ENCODE measurements around the gene GTF2F1. TPM values are rescaled to one million over a fixed set of nuclear protein-coding genes. Genes with fewer than 3 reads are reported as not detected.

Gene GTF2F1
- total RNA-seq, 4 donors from 2014 or later = 29.5 to 50.9 (median 45.1) TPM

DNA sequence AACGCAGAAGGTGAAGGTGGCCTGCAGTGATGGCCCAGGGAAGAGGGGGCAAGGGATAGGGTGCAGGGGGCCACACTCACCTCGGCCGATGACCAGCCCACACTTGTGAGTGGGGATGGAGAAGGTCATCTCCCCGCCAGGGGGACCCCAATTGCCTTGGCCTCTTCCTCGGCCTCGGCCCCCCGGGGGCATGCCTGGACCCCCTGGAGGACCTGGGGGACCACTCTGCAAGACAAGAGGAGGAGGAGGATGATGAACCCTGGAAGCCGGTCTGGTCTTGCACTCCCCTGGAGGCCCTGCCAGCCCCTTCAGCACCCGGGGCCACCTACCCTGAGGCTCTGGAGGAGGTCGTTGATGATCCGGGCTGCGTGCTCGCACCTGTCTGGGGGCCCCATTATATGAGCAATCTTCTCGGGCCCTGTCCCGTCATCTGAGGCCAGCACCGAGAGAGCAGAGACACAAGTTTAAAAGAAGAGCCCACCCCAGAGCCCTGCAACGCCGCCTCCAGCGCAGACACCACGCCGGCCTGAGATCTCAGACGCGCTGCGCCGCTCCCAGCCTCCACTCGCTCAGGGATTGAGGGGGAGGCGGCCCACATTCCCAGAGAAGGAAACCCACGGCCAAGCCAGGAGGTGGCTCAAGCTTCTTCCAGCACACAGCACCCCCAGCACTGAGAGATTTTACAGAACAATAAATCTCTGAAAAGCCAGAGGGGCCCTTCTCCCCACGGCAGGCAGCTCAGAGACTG is 23.9 kb upstream of the GTF2F1 start:
- no peak overlapping the region for H3K27ac ChIP-seq
- no peak for DNase-seq (ENCODE audit: low spot score in 2 of 2)
- H3K4me1 ChIP-seq = peaks cover 0 to 68% (median 17%) of the 10 kb centered on the region in 4 donors
- H3K4me3 ChIP-seq = no peak overlapping the region
- 90 to 93% methylated on average over 28 to 29 of the region's 29 CpGs for WGBS, 2 donors
- no peaks in the 10 kb centered on the region for H3K27me3 ChIP-seq
- no peaks in the 10 kb centered on the region for H3K9me3 ChIP-seq
- TF ChIP-seq EP300 (IDR thresholded peaks at IDR 0.05) (no peak), CTCF (IDR thresholded peaks at IDR 0.05) (no peak), POLR2A (IDR thresholded peaks at IDR 0.05) (no peak)
- H3K36me3 ChIP-seq = peaks cover 7 to 81% (median 42%) of the 10 kb centered on the region in 3 donors

- DNase-seq (ENCODE audit: low spot score in 2 of 2) = no peak
- TF ChIP-seq POLR2A (IDR thresholded peaks at IDR 0.05) = no peak
- TF ChIP-seq EP300 (IDR thresholded peaks at IDR 0.05) = no peak
- no peak for TF ChIP-seq CTCF (IDR thresholded peaks at IDR 0.05)
- Histone ChIP-seq H3K36me3 (peaks cover 7 to 70% (median 42%) of the 10 kb centered on the region in 3 donors), H3K4me3 (no peak overlapping the region), H3K4me1 (peaks cover 0 to 56% (median 11%) of the 10 kb centered on the region in 4 donors), H3K27me3 (no peaks in the 10 kb centered on the region), H3K27ac (no peak overlapping the region), H3K9me3 (no peaks in the 10 kb centered on the region)
- WGBS, 2 donors = 89 to 92% methylated on average over 19 to 30 of the region's 32 CpGs
These were observed 22.7 kb upstream of the GTF2F1 start for GRCh38 chr19:6415591-6416190.

- no peaks in the 10 kb centered on the region for H3K27me3 ChIP-seq
- no peak overlapping the region for H3K4me3 ChIP-seq
- H3K4me1 ChIP-seq = peaks cover 0 to 49% (median 11%) of the 10 kb centered on the region in 4 donors
- no peak for DNase-seq (ENCODE audit: low spot score in 2 of 2)
- peaks cover 7 to 63% (median 42%) of the 10 kb centered on the region in 3 donors for H3K36me3 ChIP-seq
- no peaks in the 10 kb centered on the region for H3K9me3 ChIP-seq
- 82 to 86% methylated on average over 40 to 43 of the region's 47 CpGs for WGBS, 2 donors
- no peak for TF ChIP-seq CTCF (IDR thresholded peaks at IDR 0.05)
- TF ChIP-seq POLR2A (IDR thresholded peaks at IDR 0.05) = no peak
- TF ChIP-seq EP300 (IDR thresholded peaks at IDR 0.05) = no peak
- H3K27ac ChIP-seq = peak overlapping the region in 1 of 4 donors; percentile 57
These were observed 22.0 kb upstream of the GTF2F1 start for GRCh38 chr19:6414793-6415590.

GRCh38 chr19:6413721-6414643 is 21.0 kb upstream of the GTF2F1 start:
- H3K4me3 ChIP-seq = no peak overlapping the region
- H3K27ac ChIP-seq = peak overlapping the region in 2 of 4 donors; percentile 57 to 84
- H3K9me3 ChIP-seq = no peaks in the 10 kb centered on the region
- WGBS, 2 donors = 59 to 65% methylated on average over 42 of the region's 42 CpGs
- H3K27me3 ChIP-seq = no peaks in the 10 kb centered on the region
- H3K36me3 ChIP-seq = peaks cover 7 to 53% (median 42%) of the 10 kb centered on the region in 3 donors
- DNase-seq (ENCODE audit: low spot score in 2 of 2) = no peak
- TF ChIP-seq POLR2A (IDR thresholded peaks at IDR 0.05) = no peak
- no peak for TF ChIP-seq CTCF (IDR thresholded peaks at IDR 0.05)
- TF ChIP-seq EP300 (IDR thresholded peaks at IDR 0.05) = no peak
- peaks cover 0 to 41% (median 11%) of the 10 kb centered on the region in 4 donors for H3K4me1 ChIP-seq
